H9 (cell line): ENCODE data around the gene SAXO2. TPM values are rescaled to one million over a fixed set of nuclear protein-coding genes. Genes with fewer than 3 reads are reported as not detected.

Experiments used
- DNase-seq: peaks from one replicate; pipeline ENCODE4 v3.0.0-alpha.2; 2017
- H2AFZ ChIP-seq: one replicate; pipeline ENCODE4 v1.6.1; 2013; ENCODE audit warnings: mild to moderate bottlenecking, low read length, control low read depth, moderate library complexity
- H2AK5ac ChIP-seq: 2 replicates; pipeline ENCODE4 v1.6.1; 2013; ENCODE audit warnings: low read length, control low read depth, mixed read lengths; ENCODE audit not compliant: insufficient read length
- H2BK120ac ChIP-seq: one replicate; pipeline ENCODE4 v1.6.1; 2013; ENCODE audit warnings: low read depth, mild to moderate bottlenecking, low read length, control low read depth, inconsistent platforms; ENCODE audit not compliant: poor library complexity, severe bottlenecking
- H2BK12ac ChIP-seq: 2 replicates; pipeline ENCODE4 v1.6.1; 2013; ENCODE audit warnings: low read length, control low read depth, mixed read lengths, low read depth; ENCODE audit not compliant: insufficient read length
- H2BK15ac ChIP-seq: 2 replicates; pipeline ENCODE4 v1.6.1; 2013; ENCODE audit warnings: low read depth, low read length, control low read depth
- H2BK20ac ChIP-seq: one replicate; pipeline ENCODE4 v1.6.1; 2013; ENCODE audit warnings: low read depth, mild to moderate bottlenecking, low read length, control low read depth, inconsistent platforms; ENCODE audit not compliant: poor library complexity, severe bottlenecking
- H2BK5ac ChIP-seq: 2 replicates; pipeline ENCODE4 v1.6.1; 2013; ENCODE audit warnings: low read length, control low read depth, mixed read lengths; ENCODE audit not compliant: insufficient read length
- H3K14ac ChIP-seq: 2 replicates; pipeline ENCODE4 v1.6.1; 2013; ENCODE audit warnings: low read length, control low read depth; ENCODE audit not compliant: insufficient read depth
- H3K18ac ChIP-seq: 2 replicates; pipeline ENCODE4 v1.6.1; 2013; ENCODE audit warnings: low read depth, mild to moderate bottlenecking, mixed read lengths, low read length, control low read depth; ENCODE audit not compliant: insufficient read length
- H3K23ac ChIP-seq: 2 replicates; pipeline ENCODE4 v1.6.1; 2013; ENCODE audit warnings: low read length, control low read depth, mixed read lengths, low read depth; ENCODE audit not compliant: insufficient read length
- H3K23me2 ChIP-seq: 2 replicates; pipeline ENCODE4 v1.6.1; 2013; ENCODE audit warnings: low read depth, mild to moderate bottlenecking, mixed read lengths, low read length, control low read depth; ENCODE audit not compliant: insufficient read length, poor library complexity, severe bottlenecking
- H3K27ac ChIP-seq: 2 replicates; pipeline ENCODE4 v1.5.1; 2013; ENCODE audit warnings: low read length, control low read depth, mixed read lengths, low read depth; ENCODE audit not compliant: insufficient read length
- H3K27me3 ChIP-seq: 2 replicates; pipeline ENCODE4 v1.6.1; 2013; ENCODE audit warnings: low read length, control low read depth, inconsistent platforms; ENCODE audit not compliant: insufficient read depth
- H3K4ac ChIP-seq: 2 replicates; pipeline ENCODE4 v1.6.1; 2013; ENCODE audit warnings: low read depth, mild to moderate bottlenecking, control low read depth, inconsistent platforms, low read length, moderate library complexity
- H3K4me1 ChIP-seq: 2 replicates; pipeline ENCODE4 v1.6.1; 2013; ENCODE audit warnings: low read length, control low read depth, inconsistent platforms; ENCODE audit not compliant: insufficient read depth
- H3K4me2 ChIP-seq: 2 replicates; pipeline ENCODE4 v1.6.1; 2013; ENCODE audit warnings: low read length, control low read depth, mixed read lengths; ENCODE audit not compliant: insufficient read length, insufficient read depth
- H3K56ac ChIP-seq: 2 replicates; pipeline ENCODE4 v1.6.1; 2013; ENCODE audit warnings: low read depth, mild to moderate bottlenecking, mixed read lengths, low read length, control low read depth; ENCODE audit not compliant: insufficient read length
- H3K79me1 ChIP-seq: 2 replicates; pipeline ENCODE4 v1.6.1; 2013; ENCODE audit warnings: low read depth, mild to moderate bottlenecking, moderate library complexity, low read length, control low read depth, inconsistent platforms; ENCODE audit not compliant: insufficient read depth, poor library complexity, severe bottlenecking
- H3K79me2 ChIP-seq: 2 replicates; pipeline ENCODE4 v1.6.1; 2013; ENCODE audit warnings: low read length, control low read depth, inconsistent platforms; ENCODE audit not compliant: insufficient read depth
- H3K9ac ChIP-seq: 2 replicates; pipeline ENCODE4 v1.6.1; 2013; ENCODE audit warnings: low read length, control low read depth, mixed read lengths; ENCODE audit not compliant: insufficient read length; ENCODE audit errors: extremely low read depth
- H3K9me3 ChIP-seq: one replicate; pipeline ENCODE4 v1.6.1; 2013; ENCODE audit warnings: low read depth, low read length, inconsistent platforms; ENCODE audit not compliant: control insufficient read depth
- H3T11ph ChIP-seq: one replicate; pipeline ENCODE4 v1.6.1; 2013; ENCODE audit warnings: mild to moderate bottlenecking, low read length, control low read depth, inconsistent platforms
- H4K20me1 ChIP-seq: one replicate; pipeline ENCODE4 v1.6.1; 2013; ENCODE audit not compliant: control insufficient read depth, insufficient read length, insufficient read depth
- H4K5ac ChIP-seq: 2 replicates; pipeline ENCODE4 v1.6.1; 2013; ENCODE audit warnings: low read depth, mild to moderate bottlenecking, mixed read lengths, low read length, control low read depth; ENCODE audit not compliant: insufficient read length
- H4K8ac ChIP-seq: replicated peaks from 2 replicates; pipeline ENCODE4 v1.6.1; 2013; ENCODE audit warnings: low read length, control low read depth, mixed read lengths, low read depth; ENCODE audit not compliant: insufficient read length
- H4K91ac ChIP-seq: 2 replicates; pipeline ENCODE4 v1.6.1; 2013; ENCODE audit warnings: low read depth, mild to moderate bottlenecking, moderate library complexity, mixed read lengths, low read length, control low read depth; ENCODE audit not compliant: insufficient read length
- H3K27ac Mint-ChIP-seq, 3 experiments: 2 replicates in 2 of 3; 3 replicates in 1 of 3; pipeline ENCODE4 v1.8.0; 2020 to 2021; ENCODE audit warnings: mixed read lengths in 3 of 3, mild to moderate bottlenecking in 1 of 3, moderate library complexity in 1 of 3
- H3K27me3 Mint-ChIP-seq: 2 replicates; pipeline ENCODE4 v1.8.0; 2021; ENCODE audit warnings: low read depth, mild to moderate bottlenecking, moderate library complexity, mixed read lengths
- H3K36me3 Mint-ChIP-seq, 3 experiments: 2 replicates in 2 of 3; 3 replicates in 1 of 3; pipeline ENCODE4 v1.8.0; 2020 to 2021; ENCODE audit warnings: low read depth in 3 of 3, mixed read lengths in 3 of 3; ENCODE audit not compliant: insufficient read depth in 1 of 3
- H3K4me1 Mint-ChIP-seq, 2 experiments: 2 replicates each; pipeline ENCODE4 v1.8.0; 2020; ENCODE audit warnings: mixed read lengths in 2 of 2
- H3K4me3 Mint-ChIP-seq, 2 experiments: 2 replicates in 1 of 2; 3 replicates in 1 of 2; pipeline ENCODE4 v1.8.0; 2020 to 2021; ENCODE audit warnings: mild to moderate bottlenecking in 2 of 2, mixed read lengths in 2 of 2, moderate library complexity in 1 of 2
- H3K9me3 Mint-ChIP-seq, 2 experiments: 2 replicates in 1 of 2; 3 replicates in 1 of 2; pipeline ENCODE4 v1.8.0; 2020; ENCODE audit warnings: mild to moderate bottlenecking in 2 of 2, mixed read lengths in 2 of 2, moderate library complexity in 1 of 2
- WGBS: extraction: QIAGEN DNeasy Blood & Tissue Kit; methylation state at CpG from one replicate; pipeline ENCODE4 v1.1.7; 2013; ENCODE audit warnings: missing lambda C conversion rate, low lambda C conversion rate, mixed read lengths; ENCODE audit not compliant: insufficient read length; ENCODE audit errors: extremely low coverage; 5-methylcytosine and 5-hydroxymethylcytosine counted together
- total RNA-seq: library from RNA; stranded (reverse); gene quantifications from 2 replicates; pipeline ENCODE4 v1.2.1, GENCODE V29; 2021
- TF ChIP-seq, protein P1 (sequence below): fragments of 200-600 bp; sonication (generic); conservative IDR thresholded peaks from 3 replicates; pipeline ENCODE4 v1.8.0; 2021; ENCODE audit warnings: antibody characterized with exemption, mild to moderate bottlenecking

Gene SAXO2
- total RNA-seq, 1 experiment from 2014 or later = 3.1 TPM

GRCh38 chr15:82305621-82306048 is 43.0 kb downstream of the SAXO2 start:
- H3K9ac ChIP-seq = no peak overlapping the region
- H2AFZ ChIP-seq = no peak overlapping the region
- H3T11ph ChIP-seq = no peak overlapping the region
- no peak overlapping the region for H4K8ac ChIP-seq
- 0 out of 7 replicates have a peak, but pooled peaks cover 0 to 4% (median 0%) of the 10 kb centered on the region in 3 experiments for H3K36me3 Mint-ChIP-seq
- H3K4ac ChIP-seq = no peak overlapping the region
- no peaks in the 10 kb centered on the region for H3K9me3 ChIP-seq
- TF ChIP-seq, protein P1, sequence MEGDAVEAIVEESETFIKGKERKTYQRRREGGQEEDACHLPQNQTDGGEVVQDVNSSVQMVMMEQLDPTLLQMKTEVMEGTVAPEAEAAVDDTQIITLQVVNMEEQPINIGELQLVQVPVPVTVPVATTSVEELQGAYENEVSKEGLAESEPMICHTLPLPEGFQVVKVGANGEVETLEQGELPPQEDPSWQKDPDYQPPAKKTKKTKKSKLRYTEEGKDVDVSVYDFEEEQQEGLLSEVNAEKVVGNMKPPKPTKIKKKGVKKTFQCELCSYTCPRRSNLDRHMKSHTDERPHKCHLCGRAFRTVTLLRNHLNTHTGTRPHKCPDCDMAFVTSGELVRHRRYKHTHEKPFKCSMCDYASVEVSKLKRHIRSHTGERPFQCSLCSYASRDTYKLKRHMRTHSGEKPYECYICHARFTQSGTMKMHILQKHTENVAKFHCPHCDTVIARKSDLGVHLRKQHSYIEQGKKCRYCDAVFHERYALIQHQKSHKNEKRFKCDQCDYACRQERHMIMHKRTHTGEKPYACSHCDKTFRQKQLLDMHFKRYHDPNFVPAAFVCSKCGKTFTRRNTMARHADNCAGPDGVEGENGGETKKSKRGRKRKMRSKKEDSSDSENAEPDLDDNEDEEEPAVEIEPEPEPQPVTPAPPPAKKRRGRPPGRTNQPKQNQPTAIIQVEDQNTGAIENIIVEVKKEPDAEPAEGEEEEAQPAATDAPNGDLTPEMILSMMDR = no peak
- H3K9me3 Mint-ChIP-seq = peaks cover 4 to 6% of the 10 kb centered on the region in 2 experiments; a peak in 4 of 5 replicates
- DNase-seq = no peak
- H2AK5ac ChIP-seq = no peak overlapping the region
- H2BK120ac ChIP-seq = no peak overlapping the region
- H3K27me3 Mint-ChIP-seq = peaks cover 3% of the 10 kb centered on the region; the same call in 1 of the 2 replicates
- no peaks in the 10 kb centered on the region for H3K79me1 ChIP-seq
- H3K27ac Mint-ChIP-seq = no peak overlapping the region
- H2BK12ac ChIP-seq = no peak overlapping the region
- H2BK15ac ChIP-seq = no peak overlapping the region
- H4K20me1 ChIP-seq = no peaks in the 10 kb centered on the region
- no peak overlapping the region for H3K4me3 Mint-ChIP-seq
- H3K23ac ChIP-seq = no peak overlapping the region
- no peak overlapping the region for H2BK20ac ChIP-seq
- H3K27me3 ChIP-seq = no peaks in the 10 kb centered on the region
- H3K4me2 ChIP-seq = no peak overlapping the region
- no peak overlapping the region for H3K18ac ChIP-seq
- no peaks in the 10 kb centered on the region for H3K4me1 Mint-ChIP-seq
- H3K27ac ChIP-seq = no peak overlapping the region
- no peak overlapping the region for H4K5ac ChIP-seq
- no peak overlapping the region for H2BK5ac ChIP-seq
- no peaks in the 10 kb centered on the region for H3K79me2 ChIP-seq
- H3K4me1 ChIP-seq = no peaks in the 10 kb centered on the region
- H4K91ac ChIP-seq = no peak overlapping the region
- no peak overlapping the region for H3K56ac ChIP-seq
- no CpG with 5 or more reads among the region's 7 CpGs for WGBS
- H3K23me2 ChIP-seq = no peaks in the 10 kb centered on the region
- peak overlapping the region; percentile 56; the same call in 1 of the 2 replicates for H3K14ac ChIP-seq
